Measurements from ENCODE around the gene MAP2K7. TPM values are rescaled to one million over a fixed set of nuclear protein-coding genes. Genes with fewer than 3 reads are reported as not detected.
"Not testable (repeated sequence)": the region's sequence is repeated elsewhere in the genome, so short reads cannot be mapped to it uniquely, and the experiment has no call there.

MAP2K7 gene
- total RNA-seq, 1 donor from 2014 or later: 26.7 TPM

DNA sequence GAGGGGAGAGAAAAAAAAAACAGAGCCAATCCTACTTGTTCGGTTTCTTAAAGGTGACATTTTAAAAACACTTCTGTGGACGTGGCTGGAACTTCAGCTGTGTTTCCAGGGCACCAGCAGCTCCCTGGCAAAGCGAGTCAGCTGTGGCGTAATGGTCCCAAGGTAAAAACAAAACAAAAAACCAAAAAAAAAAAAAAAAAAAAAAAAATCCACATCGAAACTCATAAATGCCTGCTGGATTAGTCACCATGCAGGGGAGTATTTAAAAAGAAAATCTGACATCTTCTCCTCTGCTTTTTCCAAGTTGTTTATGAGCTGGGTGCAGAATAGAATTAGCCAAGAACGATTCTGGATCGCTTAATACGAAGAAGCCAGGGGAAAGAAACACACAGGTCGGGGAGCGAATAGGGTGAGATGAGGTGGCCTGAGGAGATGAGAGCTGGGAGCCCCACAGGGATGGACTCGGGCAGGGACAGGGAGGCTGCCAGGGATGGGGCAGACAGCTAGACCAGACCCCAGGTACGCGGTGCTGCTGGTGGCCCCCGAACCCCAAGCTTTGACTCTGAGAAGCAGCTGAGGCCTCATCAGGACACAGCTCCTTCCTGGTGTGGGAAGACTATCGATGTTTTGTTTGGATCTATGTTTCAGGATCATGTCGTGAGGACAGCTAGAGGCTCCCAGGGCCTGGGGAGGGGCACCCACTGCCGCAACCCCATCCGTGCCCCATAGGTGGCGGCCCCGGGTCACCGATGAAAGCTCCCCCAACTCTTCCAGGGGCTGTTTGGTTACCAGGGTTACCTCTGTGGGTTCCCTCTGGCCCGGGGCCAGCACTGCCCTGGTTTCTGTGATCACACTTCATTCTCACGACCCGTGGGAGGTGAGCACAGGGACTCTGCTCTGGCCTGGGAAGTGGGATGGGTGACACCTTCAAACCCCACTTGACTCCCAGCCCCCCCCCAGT lies 25.3 kb downstream of the MAP2K7 start:
- no peak for DNase-seq (ENCODE audit: low spot score)

DNA sequence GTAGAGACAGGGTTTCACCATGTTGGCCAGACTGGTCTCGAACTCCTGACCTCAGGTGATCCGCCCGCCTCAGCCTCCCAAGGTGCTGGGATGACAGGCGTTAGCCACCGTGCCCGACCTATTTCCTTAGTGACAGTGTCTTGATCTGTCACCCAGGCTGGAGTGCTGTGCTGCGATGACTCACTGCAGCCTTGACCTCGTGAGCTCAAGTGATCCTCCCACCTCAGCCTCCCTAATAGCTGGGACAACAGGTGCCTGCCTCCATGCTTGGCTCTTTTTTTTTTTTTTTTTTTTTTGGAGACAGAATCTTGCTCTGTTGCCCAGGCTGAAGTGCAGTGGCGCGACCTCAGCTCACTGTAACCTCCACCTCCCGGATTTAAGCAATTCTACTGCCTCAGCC lies 26.4 kb downstream of the MAP2K7 start:
- not testable (repeated sequence) for DNase-seq (ENCODE audit: low spot score)

- no peak for DNase-seq (ENCODE audit: low spot score)
Measured at GRCh38 chr19:7930765-7931164, 27.1 kb downstream of the MAP2K7 start.

GRCh38 chr19:7931221-7932061 lies 27.8 kb downstream of the MAP2K7 start:
- DNase-seq (ENCODE audit: low spot score): no peak

DNA sequence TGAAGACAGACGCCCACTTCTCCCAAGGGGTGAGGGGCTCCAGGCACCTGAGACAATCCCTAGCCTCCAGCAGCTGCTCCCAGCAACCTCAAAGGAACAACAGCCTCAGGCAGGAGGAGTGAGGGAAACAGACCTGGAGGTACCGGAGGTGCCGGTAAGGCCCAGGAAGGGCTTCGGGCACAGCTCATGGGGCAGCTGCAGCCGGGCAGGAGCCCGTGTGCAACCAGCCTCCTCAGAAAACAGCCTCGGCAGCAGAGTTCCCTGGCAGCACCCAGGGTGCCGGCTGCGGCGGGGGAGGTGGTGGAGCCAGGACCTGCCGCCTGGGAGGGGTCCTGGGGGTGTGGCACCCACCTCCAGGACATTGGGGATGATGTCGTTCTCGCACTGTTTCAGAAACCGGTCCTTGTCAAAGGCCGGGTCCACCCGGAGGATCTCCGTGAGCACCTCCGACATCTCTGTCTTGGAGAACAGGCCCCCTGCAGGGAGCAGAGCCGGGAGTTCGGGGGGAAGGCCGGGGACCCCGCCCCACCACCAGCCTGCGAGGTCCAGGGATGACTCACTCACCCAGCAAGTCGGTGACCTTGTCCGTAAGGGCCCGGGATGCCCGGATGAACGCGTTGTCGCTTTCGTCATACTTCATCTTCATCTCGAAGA lies 28.7 kb downstream of the MAP2K7 start:
- DNase-seq (ENCODE audit: low spot score): no peak

DNA sequence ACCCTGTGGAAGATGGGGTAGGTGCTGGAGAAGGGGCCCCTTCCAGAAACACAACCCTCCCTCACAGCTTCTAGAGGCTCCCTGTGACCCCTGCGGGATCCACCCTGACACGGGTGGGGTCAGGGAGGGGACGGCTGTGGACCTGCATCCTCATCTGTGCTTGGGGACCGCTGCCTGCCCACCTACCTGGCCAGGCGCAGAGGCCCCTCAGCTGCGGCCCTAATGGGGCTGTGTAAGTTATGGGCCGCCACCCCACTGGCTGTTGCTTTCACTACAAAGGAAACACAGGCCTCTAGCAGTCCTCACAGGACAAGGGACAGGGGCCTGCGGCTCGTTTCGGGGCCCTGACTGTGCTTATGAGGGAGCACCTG lies 29.2 kb downstream of the MAP2K7 start:
- DNase-seq (ENCODE audit: low spot score): no peak

DNA sequence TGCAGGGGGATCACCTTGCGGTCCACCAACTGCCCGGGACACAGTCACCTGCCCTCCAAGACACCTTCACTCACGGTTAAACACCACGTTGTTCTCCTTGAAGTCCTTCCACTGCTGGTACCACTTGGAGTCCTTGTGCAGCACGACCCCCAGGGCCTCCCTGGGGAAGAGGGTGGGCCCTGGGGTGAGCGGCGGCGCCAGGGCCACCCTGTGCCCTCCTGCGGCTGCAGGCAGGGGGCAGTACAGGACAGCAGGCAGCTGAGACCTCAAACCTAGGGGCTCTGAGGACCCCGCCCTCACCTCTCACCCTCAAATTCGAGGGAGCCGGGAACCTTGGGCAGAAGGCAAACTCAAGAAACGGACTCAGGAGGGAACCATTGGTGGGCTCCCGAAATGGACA lies 29.7 kb downstream of the MAP2K7 start:
- no peak for DNase-seq (ENCODE audit: low spot score)

GRCh38 chr19:7933828-7934725 lies 30.4 kb downstream of the MAP2K7 start:
- DNase-seq (ENCODE audit: low spot score): no peak

- DNase-seq (ENCODE audit: low spot score): no peak
Measured at GRCh38 chr19:7934766-7935165, 31.1 kb downstream of the MAP2K7 start.

- no peak for DNase-seq (ENCODE audit: low spot score)
Measured at GRCh38 chr19:7940841-7941240, 37.2 kb downstream of the MAP2K7 start.

GRCh38 chr19:7941895-7942596 lies 38.4 kb downstream of the MAP2K7 start:
- no peak for DNase-seq (ENCODE audit: low spot score)

GRCh38 chr19:7942981-7943443 lies 39.3 kb downstream of the MAP2K7 start:
- DNase-seq (ENCODE audit: low spot score): no peak

GRCh38 chr19:7943444-7944176 lies 39.9 kb downstream of the MAP2K7 start, which contains the start of gene TIMM44:
Gene TIMM44 (minus strand): TSS chr19:7943666. CDS start chr19:7943651, 15 bp downstream.
- peak; percentile 99 for DNase-seq (ENCODE audit: low spot score)

- DNase-seq (ENCODE audit: low spot score): no peak
Measured at GRCh38 chr19:7944177-7944761, 40.6 kb downstream of the MAP2K7 start.

GRCh38 chr19:7947939-7948338 lies 44.3 kb downstream of the MAP2K7 start:
- DNase-seq (ENCODE audit: low spot score): no peak

DNA sequence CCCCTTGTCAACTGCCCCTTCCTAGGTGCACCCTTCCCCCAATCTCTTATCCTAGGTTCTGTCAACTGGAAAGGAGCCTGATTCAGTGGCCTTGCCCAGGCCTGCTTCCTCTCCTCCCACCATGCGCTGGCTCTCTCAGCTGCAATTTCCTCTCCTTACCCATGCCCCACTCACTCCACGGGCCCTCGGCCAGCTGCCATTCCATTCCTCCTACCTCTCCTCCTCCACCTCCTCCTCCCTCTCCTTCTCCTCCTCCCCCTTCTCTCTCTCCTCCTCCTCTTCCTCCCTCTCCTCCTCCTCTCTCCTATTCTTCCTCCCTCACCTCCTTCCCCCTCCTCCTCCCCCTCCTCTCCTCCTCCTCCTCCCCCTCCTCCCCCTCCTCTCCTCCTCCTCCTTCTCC lies 49.4 kb downstream of the MAP2K7 start:
- DNase-seq (ENCODE audit: low spot score): no peak

DNA sequence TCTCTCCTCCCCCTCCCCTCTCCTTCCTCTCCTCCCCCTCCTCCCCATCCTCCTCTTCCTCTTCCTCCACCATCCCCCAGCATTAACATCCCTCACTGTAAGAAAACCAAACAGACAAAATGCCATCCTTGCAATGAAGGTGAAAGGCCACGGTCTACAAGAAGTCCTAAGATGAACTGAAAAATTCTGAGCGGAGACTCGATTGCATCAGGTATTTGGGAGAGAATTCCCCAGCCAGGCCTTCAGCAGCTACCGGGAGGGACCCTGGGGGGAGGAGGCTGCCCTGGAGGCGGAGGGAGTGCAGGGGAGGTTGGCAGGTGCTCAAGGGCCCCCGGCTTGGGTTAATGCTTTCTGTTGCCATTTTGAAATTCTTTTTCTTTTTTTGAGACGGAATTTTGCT lies 49.9 kb downstream of the MAP2K7 start:
- DNase-seq (ENCODE audit: low spot score): no peak

DNA sequence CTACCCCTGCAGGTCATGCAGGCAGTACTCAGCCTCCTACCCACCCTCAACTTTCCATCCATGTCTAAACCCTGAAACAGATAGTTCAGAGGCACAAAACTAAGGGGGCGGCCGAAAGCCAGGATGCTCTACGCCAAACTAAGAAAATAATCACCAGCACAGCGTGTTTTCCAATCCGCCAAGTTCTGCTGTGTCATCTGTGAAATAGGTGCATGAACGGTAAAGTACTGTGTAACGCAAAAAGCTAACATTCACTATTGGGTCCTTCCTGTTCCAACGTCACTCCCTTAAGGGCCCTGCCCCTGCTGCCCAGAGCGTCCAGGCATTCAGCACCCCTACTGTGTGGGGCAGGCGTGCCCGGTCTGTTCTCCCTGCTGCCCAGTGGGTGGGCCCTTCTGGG lies 52.0 kb downstream of the MAP2K7 start:
- DNase-seq (ENCODE audit: low spot score): no peak

- DNase-seq (ENCODE audit: low spot score): no peak
Measured at GRCh38 chr19:7959211-7959610, 55.5 kb downstream of the MAP2K7 start.

Measured in mesenteric fat pad (tissue), 1 donor.